Activated CD4-positive, alpha-beta T cell treated with anti-CD3 and anti-CD28 coated beads, Interleukin-10, Interleukin-2, amounts not matched to agents 100 ng/mL and 50 ng/mL, durations not matched to agents 16 hours and 8 hours (primary cell): Measurements from ENCODE around the gene GTPBP2.
"Not testable (repeated sequence)": the region's sequence is repeated elsewhere in the genome, so short reads cannot be mapped to it uniquely, and the experiment has no call there.

Source experiments
- DNase-seq: peaks from one replicate; pipeline ENCODE4 v3.0.0-alpha.2; 2020

GTPBP2 gene

DNA sequence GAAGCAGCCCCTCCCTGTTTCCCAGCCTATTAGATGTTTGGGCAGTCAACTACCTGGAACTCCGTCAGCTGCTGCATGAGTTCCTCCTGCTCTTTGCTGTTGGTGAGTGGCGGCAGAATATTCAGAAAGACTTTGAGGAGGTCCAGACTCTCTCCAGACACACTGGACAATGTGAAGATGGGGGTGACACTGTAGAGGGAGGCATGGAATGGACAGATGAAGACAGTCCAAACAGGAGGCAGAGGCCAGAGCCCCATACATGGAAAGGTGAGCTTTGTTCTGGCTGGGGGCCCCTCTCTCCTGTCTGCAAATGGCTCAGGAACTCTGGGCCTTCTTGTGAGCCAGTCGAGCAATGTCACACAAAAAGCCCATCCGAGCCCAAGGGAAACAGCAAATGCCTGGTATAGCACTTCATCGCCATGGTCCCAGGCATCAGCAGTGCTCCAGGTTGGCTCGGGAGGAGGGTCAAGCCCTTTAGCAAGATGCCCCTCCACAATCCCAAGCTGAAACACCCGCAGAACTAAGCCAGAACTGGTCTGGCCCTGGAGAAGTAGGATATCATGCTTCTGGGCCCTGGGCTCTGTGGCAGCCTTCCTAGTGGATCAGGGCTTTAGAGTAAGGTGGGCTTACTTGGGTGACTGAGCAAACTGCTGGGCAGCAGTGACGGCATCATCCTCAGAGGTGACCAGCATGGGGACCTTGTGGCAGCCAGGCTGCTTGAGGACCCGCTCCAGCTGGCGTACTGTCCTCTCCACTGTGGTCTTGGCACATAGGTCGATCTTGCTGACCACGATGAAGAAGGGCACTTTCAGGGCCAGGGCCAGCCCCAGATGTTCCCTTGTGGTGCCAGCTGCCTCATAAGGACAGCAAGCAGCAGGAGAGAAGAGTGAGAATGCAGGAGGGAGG lies 4.9 kb downstream of the GTPBP2 start:
- no peak for DNase-seq

DNA sequence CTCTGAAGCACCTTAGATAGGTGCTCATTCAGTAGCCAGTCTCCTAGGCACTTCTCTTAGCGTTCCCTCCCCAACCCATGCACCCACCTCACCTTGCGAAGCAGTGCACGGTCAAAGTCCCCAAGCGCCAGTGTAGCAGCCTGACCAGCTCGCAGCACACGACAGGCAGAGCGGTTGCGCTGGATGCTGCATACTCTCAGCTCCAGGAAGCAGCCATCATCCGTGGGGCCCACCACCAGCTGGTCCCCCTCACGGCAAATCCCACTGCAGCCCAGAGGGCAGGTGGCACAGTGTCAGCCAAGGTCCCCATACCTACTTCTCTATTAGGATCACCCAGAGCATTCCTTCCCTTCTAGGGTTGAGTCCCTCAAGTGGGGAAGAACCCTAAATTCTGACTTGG lies 6.5 kb downstream of the GTPBP2 start:
- DNase-seq: no peak

DNA sequence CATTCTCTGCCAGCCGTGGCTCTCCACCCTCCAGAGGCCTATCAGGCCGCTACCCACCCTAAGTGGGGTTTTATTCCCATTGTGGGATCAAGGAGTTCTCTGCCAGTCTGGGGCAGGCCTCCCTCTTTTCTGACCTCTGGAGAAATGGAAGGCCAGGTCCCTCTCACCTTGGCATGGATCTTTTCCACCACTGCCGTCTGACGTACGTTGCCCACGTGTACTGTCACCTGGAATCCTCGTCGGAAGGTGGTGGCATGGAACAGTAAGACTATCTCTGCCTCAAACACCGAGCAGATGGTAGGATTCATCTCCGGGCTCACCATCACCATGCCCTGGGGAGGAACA lies 7.3 kb downstream of the GTPBP2 start:
- DNase-seq: no peak

DNA sequence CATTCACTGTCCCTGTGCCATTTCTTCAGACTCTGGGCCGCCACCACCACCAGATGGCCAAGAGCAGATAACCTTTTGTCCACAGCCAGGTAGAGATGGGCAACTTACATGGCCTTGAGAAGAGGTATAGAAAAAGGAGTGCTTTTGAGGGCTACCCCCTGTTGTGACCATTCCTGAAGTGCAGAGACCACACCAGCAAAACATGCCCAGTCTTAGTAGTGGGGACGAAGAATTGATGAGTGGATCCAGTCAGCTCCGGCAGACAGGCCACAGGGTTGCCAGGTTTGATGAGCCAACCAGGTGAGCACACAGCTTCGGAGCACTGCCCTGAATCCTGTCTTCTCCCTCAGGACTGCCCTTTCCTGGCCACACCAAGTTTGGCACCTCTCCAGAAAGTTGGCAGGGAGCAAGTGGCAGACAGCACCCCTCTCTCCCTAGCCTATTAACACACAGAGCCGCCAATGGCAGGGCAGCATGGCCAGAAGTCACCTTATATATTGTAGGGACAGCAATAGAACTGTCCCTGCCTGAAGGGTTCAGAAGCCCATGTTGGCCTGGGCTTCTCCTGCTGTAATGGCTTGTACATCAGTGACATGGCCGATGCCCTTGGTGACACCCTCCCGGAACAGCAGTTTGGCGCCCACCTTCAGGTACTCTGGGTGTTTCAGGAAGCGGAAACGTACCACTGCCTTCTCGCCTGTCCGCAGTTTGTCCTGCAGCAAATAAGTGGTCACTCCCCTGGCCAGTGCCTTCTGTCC lies 7.8 kb downstream of the GTPBP2 start:
- no peak for DNase-seq

DNA sequence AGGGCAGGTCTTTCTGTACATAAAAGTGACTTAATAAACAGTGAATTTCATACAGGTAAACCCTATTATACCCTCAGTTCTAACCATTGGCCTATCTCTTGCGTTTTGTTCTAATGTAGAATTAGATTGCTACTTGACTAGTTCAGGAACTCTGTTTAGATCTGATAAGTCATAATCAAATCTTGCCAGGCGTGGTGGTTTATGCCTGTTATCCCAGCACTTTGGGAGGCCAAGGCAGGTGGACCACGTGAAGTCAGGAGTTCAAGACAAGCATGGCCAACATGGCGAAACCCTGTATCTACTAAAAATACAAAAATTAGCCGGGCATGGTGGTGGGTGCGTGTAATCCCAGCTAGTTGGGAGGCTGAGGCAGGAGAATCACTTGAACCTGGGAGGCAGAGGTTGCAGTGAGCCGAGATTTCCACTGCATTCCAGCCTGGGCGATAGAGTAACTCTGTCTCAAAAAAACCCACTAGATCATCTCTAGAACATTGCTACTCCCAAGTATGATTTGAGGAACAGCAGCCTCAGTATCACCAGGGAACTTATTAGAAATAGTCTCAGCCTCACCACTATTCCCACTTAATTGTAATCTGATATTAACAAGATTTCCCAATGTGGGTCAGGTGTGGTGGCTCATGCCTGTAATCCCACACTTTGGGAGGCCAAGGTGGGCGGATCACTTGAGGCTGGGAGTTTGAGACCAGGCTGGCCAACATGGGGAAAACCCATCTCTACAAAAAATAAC lies 12.2 kb downstream of the GTPBP2 start:
- DNase-seq: no peak

DNA sequence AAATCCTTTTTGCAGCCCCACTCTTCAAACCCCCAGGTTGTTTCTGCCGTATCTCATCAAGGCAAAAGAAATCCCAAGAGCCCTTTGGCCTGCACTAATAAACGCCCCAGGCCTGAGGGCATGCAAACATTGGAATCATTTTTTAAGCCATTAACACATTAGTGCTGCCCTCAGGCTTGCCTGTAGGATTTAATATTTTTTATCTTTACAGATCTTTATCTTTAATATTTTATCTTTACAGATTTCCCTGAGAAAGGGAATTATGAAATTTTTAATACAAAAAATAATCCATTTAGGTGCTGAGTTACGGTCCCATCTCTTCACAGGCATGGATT lies 14.7 kb downstream of the GTPBP2 start:
- no peak for DNase-seq

DNA sequence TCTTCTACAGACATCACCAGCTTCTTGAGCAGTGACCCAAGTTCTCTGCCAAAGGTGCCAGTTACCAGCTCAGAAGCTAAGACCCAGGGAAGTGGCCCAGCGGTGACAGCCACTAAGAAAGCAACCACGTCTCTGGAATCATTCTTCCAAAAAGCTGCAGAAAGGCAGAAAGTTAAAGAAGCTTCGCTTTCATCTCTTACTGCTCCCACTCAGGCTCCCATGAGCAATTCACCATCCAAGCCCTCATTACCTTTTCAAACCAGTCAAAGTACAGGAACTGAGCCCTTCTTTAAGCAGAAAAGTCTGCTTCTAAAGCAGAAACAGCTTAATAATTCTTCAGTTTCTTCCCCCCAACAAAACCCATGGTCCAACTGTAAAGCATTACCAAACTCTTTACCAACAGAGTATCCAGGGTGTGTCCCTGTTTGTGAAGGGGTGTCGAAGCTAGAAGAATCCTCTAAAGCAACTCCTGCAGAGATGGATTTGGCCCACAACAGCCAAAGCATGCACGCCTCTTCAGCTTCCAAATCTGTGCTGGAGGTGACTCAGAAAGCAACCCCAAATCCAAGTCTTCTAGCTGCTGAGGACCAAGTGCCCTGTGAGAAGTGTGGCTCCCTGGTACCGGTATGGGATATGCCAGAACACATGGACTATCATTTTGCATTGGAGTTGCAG lies 15.2 kb downstream of the GTPBP2 start:
- no peak for DNase-seq

DNA sequence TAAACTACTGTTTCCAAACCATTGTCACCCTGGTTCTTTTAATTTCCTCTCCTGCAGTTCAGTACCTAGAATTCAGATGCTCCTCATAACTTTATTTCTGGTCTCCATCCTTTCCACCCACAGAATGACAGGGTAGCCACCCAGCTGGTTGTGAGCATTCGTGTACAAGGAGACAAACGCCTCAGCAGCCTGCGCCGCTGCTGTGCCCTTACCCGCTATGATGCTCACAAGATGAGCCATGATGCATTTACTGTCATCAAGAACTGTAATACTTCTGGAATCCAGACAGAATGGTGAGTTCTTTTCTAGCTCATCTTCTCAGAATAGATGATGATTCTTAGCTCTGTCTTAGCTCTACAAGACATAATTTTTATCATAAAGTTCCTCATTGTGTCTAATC lies 18.6 kb downstream of the GTPBP2 start:
- DNase-seq: no peak

DNA sequence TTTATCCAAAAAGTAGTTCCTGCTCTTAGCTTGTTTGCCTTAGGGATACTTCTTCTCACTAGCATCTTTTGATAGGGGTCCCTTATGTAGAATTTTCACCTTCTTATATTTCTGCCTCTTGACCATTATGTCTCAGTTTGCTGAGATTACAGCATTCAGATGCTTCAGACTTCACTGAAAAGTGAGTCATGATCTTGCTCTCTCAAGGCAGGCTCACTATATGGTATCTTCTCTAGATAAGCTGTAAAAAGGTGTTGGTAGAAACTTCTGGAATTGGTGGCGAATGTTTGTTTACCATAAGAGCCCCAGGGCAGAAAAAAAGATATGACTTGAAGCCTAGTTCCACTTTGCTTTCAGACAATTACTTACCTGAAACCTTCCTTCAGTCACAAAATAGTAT lies 19.7 kb downstream of the GTPBP2 start:
- DNase-seq: no peak

DNA sequence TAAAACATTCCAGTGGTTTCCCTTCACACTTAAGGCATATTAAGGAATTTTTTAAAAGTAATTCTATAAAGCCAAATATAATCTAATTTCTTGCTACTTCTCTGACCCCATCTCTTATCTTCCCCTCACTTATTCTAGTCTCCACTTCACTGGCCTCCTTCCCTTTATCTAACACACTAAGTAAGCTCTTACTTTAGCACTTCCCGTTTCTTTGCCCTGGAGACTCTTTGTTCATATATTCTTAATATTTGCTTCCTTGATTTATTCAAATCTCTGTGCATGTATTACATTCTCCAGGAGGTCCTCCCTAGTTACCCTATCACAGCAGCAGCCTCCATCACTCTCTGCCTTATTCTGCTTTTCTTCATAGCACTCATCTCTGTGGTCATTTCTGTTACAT lies 20.3 kb downstream of the GTPBP2 start:
- no peak for DNase-seq

DNA sequence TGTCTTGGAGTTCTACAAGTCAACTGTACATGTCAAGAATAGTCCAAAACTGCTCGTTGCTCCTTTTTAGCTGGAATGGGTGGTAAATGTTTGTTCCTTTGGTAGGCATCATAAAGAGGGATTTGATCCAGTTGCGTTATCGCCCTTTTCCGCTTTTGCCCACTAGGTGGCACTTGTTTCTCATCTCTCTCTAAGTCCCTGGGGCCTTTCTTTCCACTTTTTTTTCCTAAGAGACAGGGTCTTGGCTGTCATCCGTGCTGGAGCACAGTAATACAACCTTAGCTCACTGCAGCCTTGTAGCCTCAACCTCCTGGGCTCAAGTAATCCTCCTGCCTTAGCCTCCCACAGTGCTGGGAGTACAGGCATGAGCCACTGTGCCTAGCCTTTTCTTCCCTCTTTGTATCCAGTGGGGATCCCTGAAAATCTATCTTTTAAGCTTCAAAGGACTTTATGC lies 20.7 kb downstream of the GTPBP2 start:
- peak; percentile 55 for DNase-seq

DNA sequence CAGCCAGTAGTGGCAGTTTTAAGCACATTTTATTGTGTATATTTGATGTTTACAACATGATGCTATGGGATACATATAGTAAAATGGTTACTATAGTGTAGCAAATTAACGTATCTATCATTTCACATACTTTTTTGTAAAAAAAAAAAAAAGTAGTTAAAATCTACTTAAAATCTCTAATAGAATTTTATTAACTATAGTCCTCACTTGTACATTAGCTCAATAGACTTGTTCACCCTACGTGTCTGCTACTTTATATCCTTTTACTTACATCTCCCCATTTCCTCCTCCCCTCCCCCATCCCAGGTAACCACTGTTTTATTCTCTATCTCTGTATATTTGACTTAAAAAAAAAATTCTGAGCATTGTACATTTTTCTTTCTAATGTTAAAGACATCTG lies 23.0 kb downstream of the GTPBP2 start:
- DNase-seq: no peak

DNA sequence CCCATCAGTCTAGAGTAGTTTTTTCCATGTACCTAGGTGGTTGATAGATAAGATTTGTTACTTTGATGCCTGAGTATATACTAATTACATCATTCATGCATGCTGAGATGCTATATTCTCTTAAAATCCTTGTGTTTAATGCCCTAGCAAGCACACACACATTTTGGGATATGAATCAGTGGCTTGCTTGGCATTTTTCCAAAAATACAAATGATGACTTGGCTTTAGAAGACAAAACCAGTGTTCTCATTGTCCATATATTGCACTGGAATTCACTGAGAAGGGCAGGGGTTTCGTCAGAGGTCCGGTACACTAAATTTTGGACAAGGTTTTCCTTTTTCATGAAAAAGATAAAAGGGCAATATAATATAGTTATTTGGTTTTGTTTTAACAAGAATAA lies 24.9 kb downstream of the GTPBP2 start:
- DNase-seq: no peak

DNA sequence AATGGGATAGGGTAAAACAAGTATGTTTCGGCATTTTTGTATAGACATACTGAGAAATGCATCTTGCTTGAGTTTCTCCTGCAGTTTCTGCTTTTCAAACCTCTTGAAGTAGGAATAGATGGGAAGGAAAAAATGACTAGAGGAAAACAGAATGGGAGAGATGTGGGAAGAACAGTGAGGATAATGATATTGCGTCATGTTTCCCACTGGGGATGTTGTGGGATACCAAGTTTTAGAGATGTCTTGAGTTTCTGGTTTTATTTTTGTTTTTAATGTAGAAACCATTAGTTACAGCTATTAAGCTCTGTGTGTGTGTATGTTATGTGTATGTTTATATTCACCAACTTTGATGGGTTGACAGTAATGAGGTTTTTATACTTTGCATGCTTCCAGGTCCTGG lies 28.5 kb downstream of the GTPBP2 start:
- DNase-seq: no peak

DNA sequence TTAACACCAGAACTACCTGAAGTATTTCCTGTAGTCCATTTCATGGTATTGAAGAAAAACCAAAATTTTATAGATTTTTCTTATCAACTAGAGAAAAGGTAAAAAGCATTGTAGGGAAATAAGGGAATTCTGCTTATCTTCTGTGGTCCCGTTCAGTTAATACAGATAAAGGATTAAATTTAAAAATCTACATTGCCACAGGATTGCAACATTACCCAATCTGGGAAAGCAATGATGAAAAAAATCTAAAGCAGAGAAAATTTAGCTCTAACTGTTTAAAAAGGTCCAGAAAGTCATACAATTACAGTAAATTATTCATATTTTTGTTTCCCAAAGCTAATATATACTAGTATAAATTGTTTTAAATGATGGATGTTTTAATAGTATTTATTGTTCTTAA lies 35.1 kb downstream of the GTPBP2 start:
- no peak for DNase-seq

DNA sequence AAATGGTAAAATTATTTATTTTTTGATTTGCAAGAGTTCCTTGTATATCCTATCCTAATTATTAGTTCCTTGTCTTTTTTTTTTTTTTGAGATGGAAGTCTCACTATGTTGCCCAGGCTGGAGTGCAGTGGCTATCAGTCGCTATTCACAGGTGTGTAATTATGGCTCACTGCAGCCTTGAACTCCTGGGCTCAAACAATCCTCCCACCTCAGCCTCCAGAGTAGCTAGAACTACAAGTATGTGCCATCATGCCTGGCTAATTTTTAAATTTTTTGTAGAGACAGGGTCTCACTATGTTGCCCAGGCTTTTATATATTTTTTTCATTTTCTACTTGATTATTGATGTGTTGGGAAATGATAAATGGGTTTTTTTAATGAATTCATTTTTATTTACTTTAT lies 39.5 kb downstream of the GTPBP2 start:
- DNase-seq: not testable (repeated sequence)

DNA sequence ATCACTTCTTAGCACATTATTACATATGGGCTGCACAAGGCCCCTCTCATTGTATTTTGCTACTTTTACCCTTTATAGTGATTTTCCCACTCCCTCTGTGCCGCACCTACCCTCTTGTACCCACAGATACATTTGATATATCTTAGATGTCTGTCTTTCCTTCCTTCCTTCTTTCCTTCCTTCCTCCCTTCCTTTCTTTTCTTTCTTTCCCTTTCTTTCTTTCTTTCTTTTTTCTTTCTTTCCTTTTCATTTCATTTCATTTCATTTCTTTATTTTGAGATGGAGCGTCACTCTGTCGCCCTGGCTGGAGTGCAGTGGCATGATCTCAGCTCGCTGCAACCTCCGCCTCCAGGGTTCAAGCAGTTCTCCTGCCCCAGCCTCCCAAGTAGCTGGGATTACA lies 40.9 kb downstream of the GTPBP2 start:
- no peak for DNase-seq

DNA sequence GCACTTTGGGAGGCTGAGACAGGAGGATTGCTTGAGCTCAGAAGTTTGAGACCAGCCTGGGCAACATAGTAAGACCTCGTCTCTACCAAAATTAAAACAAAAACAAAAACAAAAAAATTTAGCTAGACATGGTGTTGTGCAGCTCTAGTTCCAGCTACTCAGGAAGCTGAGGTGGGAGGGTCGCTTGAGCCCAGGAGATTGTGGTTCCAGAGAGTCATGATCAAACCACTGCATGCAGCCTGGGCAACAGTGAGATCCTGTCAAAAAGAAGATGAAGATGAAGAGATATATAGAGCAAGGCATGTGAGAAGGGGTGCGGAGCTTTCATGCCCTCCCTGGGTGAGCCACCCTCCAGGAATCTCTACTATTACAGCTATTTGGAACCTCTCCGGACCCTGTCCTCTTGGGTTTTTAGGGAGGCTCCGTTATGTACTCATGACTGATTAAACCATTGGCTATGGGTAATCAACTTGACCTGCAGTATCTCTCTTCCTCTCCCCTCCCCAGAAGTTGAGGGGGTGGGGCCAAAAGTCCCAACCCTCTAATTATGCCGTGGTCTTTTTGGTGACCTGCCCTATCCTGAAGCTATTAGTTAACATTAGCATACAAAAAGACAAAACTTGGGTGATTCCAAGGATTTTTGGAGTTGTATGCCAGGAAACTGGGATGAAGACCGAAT lies 44.0 kb downstream of the GTPBP2 start:
- peak; percentile 29 for DNase-seq

DNA sequence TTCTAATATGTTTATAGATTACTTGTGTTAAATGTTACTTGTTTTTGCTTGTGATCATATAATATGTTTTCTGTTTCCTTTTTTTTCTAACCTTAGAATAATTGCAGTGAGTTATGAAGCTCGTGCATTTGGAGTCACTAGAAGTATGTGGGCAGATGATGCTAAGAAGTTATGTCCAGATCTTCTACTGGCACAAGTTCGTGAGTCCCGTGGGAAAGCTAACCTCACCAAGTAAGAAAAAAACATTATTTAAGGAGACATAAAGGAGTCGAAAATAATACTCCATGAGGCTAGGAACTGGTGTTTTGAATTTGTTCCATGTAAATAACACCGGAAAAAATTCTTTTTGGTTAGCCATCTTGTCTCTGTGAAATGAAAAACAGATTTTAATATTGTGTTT lies 46.2 kb downstream of the GTPBP2 start:
- DNase-seq: no peak

DNA sequence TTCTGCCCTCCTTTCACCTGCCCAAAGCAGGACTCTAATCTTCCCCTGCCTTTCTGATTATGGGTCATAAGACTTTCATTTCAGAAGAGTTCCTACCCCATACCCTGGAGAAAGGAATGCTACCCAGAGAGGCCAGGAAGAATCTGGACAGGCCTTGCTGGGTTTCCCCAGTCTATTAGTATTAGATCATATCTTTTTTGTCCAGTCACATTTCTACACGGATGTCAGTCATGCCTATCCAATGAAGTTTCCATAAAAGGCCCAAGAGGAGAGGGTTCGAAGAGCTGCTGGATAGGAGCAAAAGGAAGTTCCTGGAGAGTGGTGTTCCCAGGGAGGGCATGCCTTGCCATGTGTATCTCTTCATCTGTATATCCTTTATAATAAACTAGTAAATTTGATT lies 49.9 kb downstream of the GTPBP2 start:
- DNase-seq: no peak

DNA sequence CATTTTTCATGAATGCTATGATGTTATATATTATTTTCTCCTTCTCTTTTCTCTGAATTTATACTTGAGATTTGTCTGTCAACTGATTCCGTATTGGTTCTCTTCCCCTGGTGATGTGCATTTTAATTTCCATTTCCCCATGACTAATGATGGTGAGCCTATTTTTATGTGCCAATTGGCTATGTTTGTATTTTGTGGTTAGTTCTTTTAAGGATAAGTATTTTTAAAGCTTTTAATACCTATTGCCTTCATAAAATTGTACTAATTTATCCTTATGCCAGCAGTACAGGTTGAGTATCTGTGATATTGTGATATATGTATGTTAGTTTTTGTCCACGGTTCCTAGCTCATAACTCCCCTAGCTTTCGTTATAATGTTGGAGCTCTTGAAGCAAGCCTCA lies 50.3 kb downstream of the GTPBP2 start:
- no peak for DNase-seq

DNA sequence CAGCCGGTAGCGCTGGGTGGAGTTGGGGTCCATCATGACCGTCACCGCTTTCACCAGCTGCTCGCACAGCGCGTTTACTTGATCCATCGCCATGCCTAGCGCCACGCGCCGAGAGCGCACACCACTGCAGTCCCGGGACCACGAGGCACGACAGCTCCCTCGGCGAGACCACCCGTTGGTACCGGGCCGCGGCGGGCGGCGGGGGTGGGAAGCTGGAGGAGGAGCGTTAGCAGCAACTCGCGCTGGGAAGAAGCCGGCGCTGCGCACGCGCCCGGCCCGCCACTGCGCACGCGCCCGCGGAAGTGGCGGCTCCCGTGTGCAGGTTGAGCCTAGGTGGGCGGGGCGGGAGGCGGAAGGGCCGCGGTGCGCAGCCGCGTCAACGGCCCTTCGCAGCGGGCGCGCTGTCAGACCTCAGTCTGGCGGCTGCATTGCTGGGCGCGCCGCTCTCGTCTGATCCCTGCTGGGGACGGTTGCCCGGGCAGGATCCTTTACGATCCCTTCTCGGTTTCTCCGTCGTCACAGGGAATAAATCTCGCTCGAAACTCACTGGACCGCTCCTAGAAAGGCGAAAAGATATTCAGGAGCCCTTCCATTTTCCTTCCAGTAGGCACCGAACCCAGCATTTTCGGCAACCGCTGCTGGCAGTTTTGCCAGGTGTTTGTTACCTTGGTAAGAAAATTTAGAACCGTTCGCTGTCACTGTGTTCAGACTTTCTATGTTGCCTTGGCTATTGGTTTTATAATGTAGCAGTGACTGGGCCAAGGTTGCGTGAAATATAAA lies 53.1 kb downstream of the GTPBP2 start, which contains the start of the genes POLH and XPO5:
Gene POLH, plus strand, starts transcription at position 414 of the 780 bp plus-strand sequence. CDS start 6,135 bp downstream, outside the sequence.
Gene XPO5, minus strand, starts transcription at position 267 of the 780 bp plus-strand sequence. Its CDS starts 174 bp downstream, at position 93.
- DNase-seq: peak; percentile 95
